ENCODE data around the gene MAN1B1. TPM values are rescaled to one million over a fixed set of nuclear protein-coding genes. Genes with fewer than 3 reads are reported as not detected.
"Not testable (repeated sequence)": the region's sequence is repeated elsewhere in the genome, so short reads cannot be mapped to it uniquely, and the experiment has no call there.

MAN1B1 gene
- total RNA-seq, 1 donor from 2014 or later, result 70.4 TPM

DNA sequence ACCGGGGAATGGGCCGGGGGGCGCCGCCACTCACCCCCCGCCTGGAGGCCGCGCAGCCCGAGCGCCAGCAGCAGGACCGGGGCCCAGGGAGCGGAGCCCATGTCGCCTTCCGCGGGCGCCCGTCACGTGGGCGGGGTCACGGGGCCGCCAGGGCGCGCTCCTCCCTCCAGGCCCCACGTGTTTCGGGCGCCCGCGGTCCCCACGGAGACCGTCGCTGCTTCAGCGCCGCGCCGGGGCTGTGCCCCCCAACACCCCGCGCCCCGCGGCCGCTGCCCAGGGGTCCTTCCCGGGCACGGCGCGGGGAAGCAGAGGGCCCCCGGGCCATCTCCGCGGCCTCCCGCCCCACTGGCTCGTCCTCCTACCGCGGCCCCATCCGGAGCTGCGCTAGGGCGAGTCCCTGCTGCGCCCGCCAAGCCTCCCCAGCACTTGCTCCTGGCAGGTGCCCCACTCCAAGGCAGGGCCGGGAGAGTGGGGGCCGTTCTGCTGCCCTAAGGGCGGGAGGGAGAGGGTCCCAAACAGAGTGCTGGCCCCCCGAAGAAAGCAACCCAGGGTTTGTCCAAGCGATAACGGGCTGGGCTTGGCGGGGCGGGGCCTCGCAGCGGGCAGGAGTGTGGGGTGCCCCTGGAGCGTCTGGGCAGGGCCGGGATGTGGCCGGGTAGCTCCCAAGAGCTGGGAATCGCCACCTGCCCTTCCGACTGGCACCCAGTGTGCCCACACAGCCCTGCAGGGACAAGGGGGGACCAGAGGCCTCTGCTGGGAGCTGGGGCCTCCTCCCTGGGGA is 28.0 kb downstream of the MAN1B1 start, which contains the start of gene DPP7:
TSS of gene DPP7 (minus strand) at position 121 of the 781 bp plus-strand sequence. CDS start at position 101, 20 bp downstream.
- H3K36me3 Mint-ChIP-seq (ENCODE audit: low read depth, unreplicated experiment), result no peaks in the 10 kb centered on the region
- no peaks in the 10 kb centered on the region for H3K9me3 Mint-ChIP-seq (ENCODE audit: unreplicated experiment)
- no peak within 1 kb of the TSS for H3K4me3 Mint-ChIP-seq (ENCODE audit: unreplicated experiment)
- H3K4me1 Mint-ChIP-seq (ENCODE audit: unreplicated experiment), result no peaks in the 10 kb centered on the region
- peaks cover 10% of the 10 kb centered on the region for H3K27me3 Mint-ChIP-seq (ENCODE audit: unreplicated experiment)
- TF ChIP-seq, protein P1, sequence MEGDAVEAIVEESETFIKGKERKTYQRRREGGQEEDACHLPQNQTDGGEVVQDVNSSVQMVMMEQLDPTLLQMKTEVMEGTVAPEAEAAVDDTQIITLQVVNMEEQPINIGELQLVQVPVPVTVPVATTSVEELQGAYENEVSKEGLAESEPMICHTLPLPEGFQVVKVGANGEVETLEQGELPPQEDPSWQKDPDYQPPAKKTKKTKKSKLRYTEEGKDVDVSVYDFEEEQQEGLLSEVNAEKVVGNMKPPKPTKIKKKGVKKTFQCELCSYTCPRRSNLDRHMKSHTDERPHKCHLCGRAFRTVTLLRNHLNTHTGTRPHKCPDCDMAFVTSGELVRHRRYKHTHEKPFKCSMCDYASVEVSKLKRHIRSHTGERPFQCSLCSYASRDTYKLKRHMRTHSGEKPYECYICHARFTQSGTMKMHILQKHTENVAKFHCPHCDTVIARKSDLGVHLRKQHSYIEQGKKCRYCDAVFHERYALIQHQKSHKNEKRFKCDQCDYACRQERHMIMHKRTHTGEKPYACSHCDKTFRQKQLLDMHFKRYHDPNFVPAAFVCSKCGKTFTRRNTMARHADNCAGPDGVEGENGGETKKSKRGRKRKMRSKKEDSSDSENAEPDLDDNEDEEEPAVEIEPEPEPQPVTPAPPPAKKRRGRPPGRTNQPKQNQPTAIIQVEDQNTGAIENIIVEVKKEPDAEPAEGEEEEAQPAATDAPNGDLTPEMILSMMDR (IDR thresholded peaks at IDR 0.05; ENCODE audit: unreplicated experiment), result no peak
- H3K27ac Mint-ChIP-seq (ENCODE audit: unreplicated experiment), result no peak within 1 kb of the TSS
- no peak for DNase-seq (ENCODE audit: low spot score)

DNA sequence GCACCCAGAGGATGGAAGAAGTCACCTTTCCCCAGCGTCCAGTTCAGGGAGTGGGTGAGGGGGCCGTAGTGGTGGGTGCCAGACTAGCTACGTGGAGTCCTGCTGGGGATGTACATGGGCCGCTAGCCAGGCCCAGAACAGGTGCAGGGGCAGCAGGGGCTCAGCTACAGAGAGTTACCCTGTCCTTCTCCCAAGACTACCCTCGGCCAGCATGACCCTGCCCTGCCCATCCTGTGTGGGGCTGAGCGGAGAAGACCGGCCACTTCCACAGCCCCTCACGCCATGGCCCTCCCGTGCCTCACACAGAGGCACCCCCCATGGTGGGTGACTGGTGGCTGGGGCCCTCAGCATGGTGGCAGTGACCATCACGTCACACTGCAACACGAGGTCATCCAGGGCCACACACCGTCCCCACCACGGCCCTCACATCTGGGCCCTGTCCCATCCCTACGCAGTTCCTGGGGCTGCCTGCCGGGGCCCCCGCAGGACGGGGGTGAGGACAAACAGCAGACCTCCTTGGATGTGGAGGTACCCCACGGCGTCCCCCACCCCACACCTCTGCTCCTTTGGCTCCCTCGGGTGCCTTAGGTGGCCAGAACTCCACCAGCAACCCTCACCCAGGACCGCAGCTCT is 28.7 kb downstream of the MAN1B1 start:
- H3K27ac Mint-ChIP-seq (ENCODE audit: unreplicated experiment), result no peak overlapping the region
- TF ChIP-seq, protein P1 (IDR thresholded peaks at IDR 0.05; ENCODE audit: unreplicated experiment), result no peak
- H3K9me3 Mint-ChIP-seq (ENCODE audit: unreplicated experiment), result no peaks in the 10 kb centered on the region
- no peaks in the 10 kb centered on the region for H3K4me1 Mint-ChIP-seq (ENCODE audit: unreplicated experiment)
- no peak for DNase-seq (ENCODE audit: low spot score)
- no peak overlapping the region for H3K4me3 Mint-ChIP-seq (ENCODE audit: unreplicated experiment)
- no peaks in the 10 kb centered on the region for H3K36me3 Mint-ChIP-seq (ENCODE audit: low read depth, unreplicated experiment)
- peaks cover 10% of the 10 kb centered on the region for H3K27me3 Mint-ChIP-seq (ENCODE audit: unreplicated experiment)

DNA sequence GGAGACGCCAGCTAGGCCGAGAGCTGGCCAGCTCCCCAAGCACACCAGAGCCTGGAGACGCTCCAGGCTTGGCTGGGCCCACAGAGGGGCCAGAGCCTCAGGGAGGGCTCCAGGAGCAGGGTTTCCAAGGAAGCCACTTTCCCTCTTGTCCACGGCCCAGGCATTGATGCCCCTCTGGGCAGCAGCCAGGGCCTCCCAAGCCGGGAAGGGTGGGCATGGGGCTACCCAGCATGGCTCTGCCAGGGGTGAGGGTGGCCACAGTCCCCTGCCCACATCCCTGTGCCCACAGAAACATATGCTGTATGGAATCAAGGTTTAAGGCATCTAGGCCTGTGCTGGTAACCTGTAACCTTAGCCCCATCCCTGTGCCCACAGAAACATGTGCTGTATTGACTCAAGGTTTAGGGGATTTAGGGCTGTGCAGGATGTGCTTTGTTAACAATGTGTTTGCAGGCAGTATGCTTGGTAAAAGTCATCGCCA is 29.3 kb downstream of the MAN1B1 start:
- no peaks in the 10 kb centered on the region for H3K9me3 Mint-ChIP-seq (ENCODE audit: unreplicated experiment)
- H3K4me3 Mint-ChIP-seq (ENCODE audit: unreplicated experiment), result no peak overlapping the region
- no peak for DNase-seq (ENCODE audit: low spot score)
- H3K4me1 Mint-ChIP-seq (ENCODE audit: unreplicated experiment), result no peaks in the 10 kb centered on the region
- TF ChIP-seq, protein P1 (IDR thresholded peaks at IDR 0.05; ENCODE audit: unreplicated experiment), result no peak
- H3K27me3 Mint-ChIP-seq (ENCODE audit: unreplicated experiment), result peaks cover 10% of the 10 kb centered on the region
- no peaks in the 10 kb centered on the region for H3K36me3 Mint-ChIP-seq (ENCODE audit: low read depth, unreplicated experiment)
- no peak overlapping the region for H3K27ac Mint-ChIP-seq (ENCODE audit: unreplicated experiment)

DNA sequence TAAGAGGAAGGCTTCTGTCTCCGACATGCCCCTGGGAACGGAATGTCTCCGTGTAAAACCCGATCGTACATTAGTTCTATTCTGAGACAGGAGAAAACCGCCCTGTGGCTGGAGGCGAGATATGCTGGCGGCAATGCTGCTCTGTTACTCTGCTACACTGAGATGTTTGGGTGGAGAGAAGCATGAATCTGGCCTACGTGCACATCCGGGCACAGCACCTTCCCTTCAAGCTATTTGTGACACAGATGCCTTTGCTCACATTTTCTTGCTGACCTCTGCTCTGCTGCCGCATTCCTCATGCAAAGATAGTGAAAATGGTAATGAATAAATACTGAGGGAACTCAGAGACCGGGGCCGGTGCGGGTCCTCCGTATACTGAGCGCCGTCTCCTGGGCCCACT is 29.9 kb downstream of the MAN1B1 start:
- Mint-ChIP-seq H3K36me3 (ENCODE audit: low read depth, unreplicated experiment) (no peaks in the 10 kb centered on the region), H3K27me3 (ENCODE audit: unreplicated experiment) (peaks cover 10% of the 10 kb centered on the region), H3K27ac (ENCODE audit: unreplicated experiment) (no peak overlapping the region), H3K4me3 (ENCODE audit: unreplicated experiment) (peak overlapping the region; percentile 42), H3K4me1 (ENCODE audit: unreplicated experiment) (no peaks in the 10 kb centered on the region), H3K9me3 (ENCODE audit: unreplicated experiment) (no peaks in the 10 kb centered on the region)
- TF ChIP-seq, protein P1 (IDR thresholded peaks at IDR 0.05; ENCODE audit: unreplicated experiment), result no peak
- no peak for DNase-seq (ENCODE audit: low spot score)

DNA sequence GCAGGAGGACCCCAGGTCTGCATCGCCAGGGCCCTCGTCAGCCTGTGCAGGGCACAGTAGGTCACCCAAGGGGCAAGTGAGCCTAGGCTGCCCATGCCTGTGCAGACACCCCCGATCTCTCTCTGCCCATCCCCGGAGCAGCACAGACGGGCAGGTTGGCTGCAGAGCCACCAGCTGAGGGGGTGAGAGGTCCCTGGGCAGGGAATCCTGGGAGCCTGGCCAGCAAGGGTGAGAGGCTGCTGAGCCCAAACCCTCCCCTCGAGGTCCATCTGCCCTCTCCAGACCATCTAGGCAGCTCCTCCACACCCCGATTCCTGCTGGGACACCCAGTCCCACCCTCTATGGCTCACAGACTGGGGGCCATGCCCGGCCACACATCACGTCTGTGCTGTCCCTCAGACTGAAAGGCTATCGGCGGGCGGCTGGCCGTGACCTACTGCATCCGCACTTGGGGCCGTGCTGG is 30.5 kb downstream of the MAN1B1 start:
- TF ChIP-seq, protein P1 (IDR thresholded peaks at IDR 0.05; ENCODE audit: unreplicated experiment), result no peak
- no peaks in the 10 kb centered on the region for H3K9me3 Mint-ChIP-seq (ENCODE audit: unreplicated experiment)
- no peak for DNase-seq (ENCODE audit: low spot score)
- H3K4me3 Mint-ChIP-seq (ENCODE audit: unreplicated experiment), result no peak overlapping the region
- H3K27ac Mint-ChIP-seq (ENCODE audit: unreplicated experiment), result no peak overlapping the region
- H3K36me3 Mint-ChIP-seq (ENCODE audit: low read depth, unreplicated experiment), result no peaks in the 10 kb centered on the region
- H3K4me1 Mint-ChIP-seq (ENCODE audit: unreplicated experiment), result peaks cover 3% of the 10 kb centered on the region
- H3K27me3 Mint-ChIP-seq (ENCODE audit: unreplicated experiment), result peaks cover 10% of the 10 kb centered on the region

DNA sequence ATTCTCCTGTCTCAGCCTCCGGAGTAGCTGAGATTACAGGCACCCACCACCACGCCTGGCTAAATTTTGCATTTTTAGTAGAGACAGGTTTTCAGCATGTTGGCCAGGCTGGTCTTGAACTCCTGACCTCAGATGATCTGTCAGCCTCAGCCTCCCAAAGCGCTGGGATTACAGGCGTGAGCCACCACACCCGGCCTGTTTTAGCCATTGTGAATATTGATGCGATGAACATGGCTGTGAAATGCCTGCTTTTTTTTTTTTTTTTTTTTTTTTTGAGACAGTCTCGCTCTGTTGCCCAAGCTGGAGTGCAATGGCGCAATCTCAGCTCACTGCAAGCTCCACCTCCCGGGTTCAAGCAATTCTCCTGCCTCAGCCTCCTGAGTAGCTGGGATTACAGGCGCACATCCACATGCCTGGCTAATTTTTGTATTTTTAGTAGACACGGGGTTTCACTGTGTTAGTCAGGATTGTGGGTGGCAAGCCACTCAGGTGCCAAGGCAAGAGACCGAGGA is 31.4 kb downstream of the MAN1B1 start:
- DNase-seq (ENCODE audit: low spot score); H3K36me3 Mint-ChIP-seq (ENCODE audit: low read depth, unreplicated experiment); H3K9me3 Mint-ChIP-seq (ENCODE audit: unreplicated experiment); H3K4me3 Mint-ChIP-seq (ENCODE audit: unreplicated experiment); H3K27ac Mint-ChIP-seq (ENCODE audit: unreplicated experiment); H3K4me1 Mint-ChIP-seq (ENCODE audit: unreplicated experiment): not testable (repeated sequence)
- H3K27me3 Mint-ChIP-seq (ENCODE audit: unreplicated experiment), result peaks cover 10% of the 10 kb centered on the region

Data from endothelial cell (in vitro differentiated cells).